ENCODE data around the gene LRRC27. TPM values are rescaled to one million over a fixed set of nuclear protein-coding genes. Genes with fewer than 3 reads are reported as not detected.

Gene LRRC27
- total and polyA plus RNA-seq, 7 donors: 1.4 to 15.5 (median 6.2) TPM

DNA sequence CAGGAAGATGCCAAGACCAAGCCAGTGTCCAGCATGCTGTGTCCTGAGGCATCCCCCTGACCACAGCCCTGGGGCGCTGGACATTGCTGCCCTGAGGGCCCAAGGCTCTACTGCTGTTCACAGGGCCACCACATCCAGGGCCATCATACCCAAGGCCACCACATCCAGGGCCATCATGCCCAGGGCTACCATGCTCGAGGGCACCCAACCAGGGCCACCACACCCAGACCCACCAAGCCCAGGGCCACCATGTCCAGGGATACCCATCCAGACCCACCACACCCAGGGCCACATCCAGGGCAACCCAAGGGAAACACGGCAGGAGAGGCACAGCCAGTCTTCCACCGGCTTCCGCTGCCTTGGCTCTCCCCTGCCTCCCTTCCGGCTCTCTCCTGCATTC, 41.4 kb upstream of the LRRC27 start:
- TF ChIP-seq POLR2AphosphoS5 (IDR thresholded peaks at IDR 0.05) (no peak), EP300 (IDR thresholded peaks at IDR 0.05) (no peak), POLR2A (IDR thresholded peaks at IDR 0.05) (no peak)
- TF ChIP-seq, protein P1, sequence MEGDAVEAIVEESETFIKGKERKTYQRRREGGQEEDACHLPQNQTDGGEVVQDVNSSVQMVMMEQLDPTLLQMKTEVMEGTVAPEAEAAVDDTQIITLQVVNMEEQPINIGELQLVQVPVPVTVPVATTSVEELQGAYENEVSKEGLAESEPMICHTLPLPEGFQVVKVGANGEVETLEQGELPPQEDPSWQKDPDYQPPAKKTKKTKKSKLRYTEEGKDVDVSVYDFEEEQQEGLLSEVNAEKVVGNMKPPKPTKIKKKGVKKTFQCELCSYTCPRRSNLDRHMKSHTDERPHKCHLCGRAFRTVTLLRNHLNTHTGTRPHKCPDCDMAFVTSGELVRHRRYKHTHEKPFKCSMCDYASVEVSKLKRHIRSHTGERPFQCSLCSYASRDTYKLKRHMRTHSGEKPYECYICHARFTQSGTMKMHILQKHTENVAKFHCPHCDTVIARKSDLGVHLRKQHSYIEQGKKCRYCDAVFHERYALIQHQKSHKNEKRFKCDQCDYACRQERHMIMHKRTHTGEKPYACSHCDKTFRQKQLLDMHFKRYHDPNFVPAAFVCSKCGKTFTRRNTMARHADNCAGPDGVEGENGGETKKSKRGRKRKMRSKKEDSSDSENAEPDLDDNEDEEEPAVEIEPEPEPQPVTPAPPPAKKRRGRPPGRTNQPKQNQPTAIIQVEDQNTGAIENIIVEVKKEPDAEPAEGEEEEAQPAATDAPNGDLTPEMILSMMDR (IDR thresholded peaks at IDR 0.05): no peak
- Histone ChIP-seq H3K27ac (no peak overlapping the region), H3K36me3 (no peaks in the 10 kb centered on the region), H3K27me3 (no peaks in the 10 kb centered on the region), H3K4me3 (no peak overlapping the region), H3K9me3 (peaks cover 0 to 2% (median 0%) of the 10 kb centered on the region in 4 donors), H3K4me1 (peaks cover 0 to 17% (median 16%) of the 10 kb centered on the region in 4 donors)
- intact Hi-C loops (cut with DNase I): no loop called here
- WGBS, 2 donors: 86 to 92% methylated on average over 6 of the region's 6 CpGs
- DNase-seq: peak; percentile 54

DNA sequence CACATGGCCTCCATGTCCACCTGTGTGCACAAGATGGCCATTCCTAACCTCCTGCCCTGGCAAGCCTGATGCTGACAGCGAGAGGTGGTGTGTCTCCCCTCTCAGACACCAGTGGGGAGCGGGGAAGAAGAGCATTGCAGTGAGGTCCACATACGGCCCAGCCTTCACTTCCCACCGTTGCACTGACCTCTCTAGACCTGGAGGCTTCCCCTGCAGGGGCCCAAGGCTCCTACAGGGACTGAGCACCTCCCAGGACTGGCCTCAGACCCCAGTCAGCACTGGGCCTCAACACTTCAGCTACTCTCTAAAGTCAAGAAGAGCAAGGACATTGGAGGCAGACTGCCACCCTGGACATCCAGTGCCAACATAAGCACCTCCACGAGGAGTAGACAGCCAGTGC, 40.2 kb upstream of the LRRC27 start:
- Histone ChIP-seq H3K36me3 (no peaks in the 10 kb centered on the region), H3K27me3 (no peaks in the 10 kb centered on the region), H3K9me3 (peaks cover 0 to 2% (median 0%) of the 10 kb centered on the region in 4 donors), H3K4me1 (peaks cover 0 to 17% (median 16%) of the 10 kb centered on the region in 4 donors), H3K27ac (no peak overlapping the region), H3K4me3 (no peak overlapping the region)
- intact Hi-C loops (cut with DNase I): no loop called here
- WGBS, 2 donors: 81 to 84% methylated on average over 5 of the region's 5 CpGs
- peak; percentile 36 for DNase-seq
- TF ChIP-seq POLR2A (IDR thresholded peaks at IDR 0.05) (no peak), POLR2AphosphoS5 (IDR thresholded peaks at IDR 0.05) (no peak), EP300 (IDR thresholded peaks at IDR 0.05) (no peak)
- TF ChIP-seq, protein P1 (IDR thresholded peaks at IDR 0.05): no peak

DNA sequence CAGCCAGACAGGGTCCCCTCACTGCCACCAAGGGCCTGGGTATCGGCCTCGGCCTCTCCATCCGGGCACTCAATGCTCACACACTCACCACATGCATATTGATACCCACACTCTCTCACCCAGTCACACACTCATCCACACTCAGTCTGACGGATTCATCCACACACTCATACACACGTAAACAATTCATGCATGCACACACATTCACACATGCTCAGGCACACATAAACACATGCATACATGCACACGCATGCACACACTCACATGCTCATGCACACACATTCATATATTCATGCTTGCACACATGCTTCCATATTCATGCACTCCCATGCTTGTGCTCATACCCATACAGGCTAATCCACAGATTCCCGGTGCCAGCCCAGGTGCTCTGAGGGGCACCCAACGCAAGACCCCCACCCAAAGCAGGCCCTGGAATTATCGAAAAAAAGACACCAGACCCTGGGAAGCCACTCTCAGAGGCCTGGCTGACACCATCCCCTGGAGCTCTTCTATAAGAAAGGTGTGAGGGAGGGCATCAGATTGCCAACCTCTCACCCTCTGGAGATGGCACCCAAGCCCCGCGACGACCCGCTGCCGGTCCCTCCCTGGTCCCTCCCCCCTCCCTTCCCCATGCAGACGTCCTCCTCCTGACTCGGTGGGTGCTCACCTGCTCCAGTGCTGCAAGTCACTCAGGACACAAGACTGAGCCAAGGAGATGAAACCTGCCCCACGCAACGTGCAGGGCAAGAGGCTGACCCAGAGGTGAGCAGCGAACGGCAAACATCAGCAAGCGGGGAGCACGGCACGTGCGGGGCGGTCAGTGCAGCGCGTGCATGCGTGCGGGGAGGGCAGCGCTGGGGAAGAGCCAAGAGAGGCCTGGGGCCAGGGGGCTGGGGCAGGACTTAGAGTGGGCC, 39.4 kb upstream of the LRRC27 start:
- no peak for TF ChIP-seq POLR2AphosphoS5 (IDR thresholded peaks at IDR 0.05)
- H3K36me3 ChIP-seq: no peaks in the 10 kb centered on the region
- peaks cover 0 to 2% (median 0%) of the 10 kb centered on the region in 4 donors for H3K9me3 ChIP-seq
- no peak overlapping the region for H3K4me3 ChIP-seq
- 87 to 90% methylated on average over 30 of the region's 30 CpGs for WGBS, 2 donors
- no peaks in the 10 kb centered on the region for H3K27me3 ChIP-seq
- peak; percentile 40 for DNase-seq
- intact Hi-C loops (cut with DNase I): no loop called here
- peaks cover 0 to 17% (median 16%) of the 10 kb centered on the region in 4 donors for H3K4me1 ChIP-seq
- H3K27ac ChIP-seq: peak overlapping the region in 3 of 4 donors; percentile 62 to 79 (median 74)

DNA sequence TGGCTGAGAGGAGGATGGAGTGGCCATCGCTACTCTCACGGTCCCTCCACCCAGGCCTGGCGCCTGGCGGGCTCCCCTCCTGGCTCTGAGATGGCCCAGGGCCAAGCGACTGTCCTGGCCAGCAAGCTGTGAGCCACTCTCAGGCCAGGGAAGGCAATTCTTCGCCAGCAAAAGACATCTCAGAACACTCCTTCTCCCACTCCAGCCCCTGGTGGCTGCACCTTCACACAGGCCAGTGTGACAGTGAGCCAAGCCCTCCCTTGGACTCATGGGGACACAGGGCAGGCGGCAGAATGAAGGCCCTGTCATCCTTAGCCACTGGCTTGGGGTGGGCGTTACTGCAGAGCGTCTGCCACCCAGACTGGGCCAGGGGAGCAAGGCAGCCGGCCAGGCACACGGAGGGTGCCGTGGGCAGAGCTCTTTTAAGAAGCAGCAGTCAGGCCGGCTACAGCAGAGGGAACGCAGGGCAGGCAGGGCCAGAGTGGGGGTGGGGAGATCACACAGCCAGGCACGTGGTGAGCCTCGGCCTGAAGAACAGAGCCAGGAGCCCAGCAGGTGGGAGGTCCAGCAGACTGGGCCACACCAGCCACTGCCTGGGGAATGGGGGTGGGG, 38.7 kb upstream of the LRRC27 start:
- H3K27ac ChIP-seq: peak overlapping the region in 3 of 4 donors; percentile 62 to 79 (median 74)
- TF ChIP-seq POLR2AphosphoS5 (IDR thresholded peaks at IDR 0.05) (peak in 1 of 4 donors; percentile 27), EP300 (IDR thresholded peaks at IDR 0.05) (no peak), POLR2A (IDR thresholded peaks at IDR 0.05) (no peak)
- DNase-seq: peak; percentile 76
- no peaks in the 10 kb centered on the region for H3K36me3 ChIP-seq
- H3K9me3 ChIP-seq: peaks cover 0 to under 1% (median 0%) of the 10 kb centered on the region in 4 donors
- 71 to 76% methylated on average over 16 of the region's 16 CpGs for WGBS, 2 donors
- intact Hi-C loops (cut with DNase I): no loop called here
- peaks cover 0 to 17% (median 16%) of the 10 kb centered on the region in 4 donors for H3K4me1 ChIP-seq
- H3K4me3 ChIP-seq: no peak overlapping the region
- H3K27me3 ChIP-seq: no peaks in the 10 kb centered on the region

DNA sequence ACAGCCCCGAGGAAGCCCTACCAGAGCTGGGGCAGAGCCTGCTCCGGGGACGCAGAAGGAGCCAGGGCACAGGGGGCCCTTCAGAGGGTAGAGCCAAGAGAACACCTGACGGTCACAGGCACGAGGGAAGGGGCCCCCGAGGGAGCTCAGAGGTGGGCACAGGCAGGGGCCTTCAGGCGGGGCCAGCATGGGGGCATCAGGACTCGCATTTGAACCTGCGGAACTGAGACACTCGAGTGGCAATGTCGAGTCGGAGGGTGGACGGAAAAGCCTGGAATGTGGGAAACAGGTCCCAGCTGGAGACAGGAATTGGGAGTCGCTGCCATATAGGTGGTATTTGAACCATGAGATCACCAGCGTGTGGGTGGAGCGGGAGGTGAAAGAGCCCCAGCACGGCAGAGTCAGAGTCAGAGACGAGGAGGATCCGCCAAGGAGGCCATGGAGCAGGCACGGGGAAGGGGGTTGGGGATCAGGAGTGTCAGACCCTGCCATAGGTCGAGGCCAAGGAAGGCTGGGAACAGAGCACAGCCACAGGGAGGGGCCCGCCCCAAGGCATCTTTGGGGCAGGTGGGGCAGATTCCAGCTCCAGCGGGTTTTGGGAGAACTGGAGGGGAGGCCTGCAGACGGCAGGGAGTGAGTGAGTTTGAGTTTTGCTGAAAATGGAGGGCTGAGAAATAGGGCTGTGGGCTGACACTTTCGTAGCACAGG, 38.0 kb upstream of the LRRC27 start:
- Histone ChIP-seq H3K36me3 (no peaks in the 10 kb centered on the region), H3K27me3 (no peaks in the 10 kb centered on the region), H3K4me3 (no peak overlapping the region), H3K4me1 (peaks cover 0 to 17% (median 16%) of the 10 kb centered on the region in 4 donors), H3K27ac (peak overlapping the region in 3 of 4 donors; percentile 62 to 79 (median 74)), H3K9me3 (no peaks in the 10 kb centered on the region)
- WGBS, 2 donors: 80 to 81% methylated on average over 25 of the region's 25 CpGs
- intact Hi-C loops (cut with DNase I): no loop called here
- no peak for TF ChIP-seq POLR2A (IDR thresholded peaks at IDR 0.05)
- no peak for TF ChIP-seq EP300 (IDR thresholded peaks at IDR 0.05)
- no peak for TF ChIP-seq POLR2AphosphoS5 (IDR thresholded peaks at IDR 0.05)
- TF ChIP-seq, protein P1 (IDR thresholded peaks at IDR 0.05): no peak
- DNase-seq: peak; percentile 54
